Progenitor cell of endocrine pancreas (in vitro differentiated cells): Measurements from ENCODE around the gene HTRA3. TPM values are rescaled to one million over a fixed set of nuclear protein-coding genes. Genes with fewer than 3 reads are reported as not detected.

Experiments
- DNase-seq: peaks from one replicate; pipeline ENCODE4 v3.0.0; 2021; ENCODE audit warnings: low spot score; ENCODE audit not compliant: unreplicated experiment
- H3K27ac Mint-ChIP-seq: 2 replicates; pipeline ENCODE4 v1.8.0; 2021; ENCODE audit warnings: mild to moderate bottlenecking, moderate library complexity, mixed read lengths
- H3K27me3 Mint-ChIP-seq: 2 replicates; pipeline ENCODE4 v1.8.0; 2021; ENCODE audit warnings: mixed read lengths
- H3K36me3 Mint-ChIP-seq: 2 replicates; pipeline ENCODE4 v1.8.0; 2022; ENCODE audit warnings: mixed read lengths; ENCODE audit not compliant: insufficient read depth
- H3K4me1 Mint-ChIP-seq: 2 replicates; pipeline ENCODE4 v1.8.0; 2021; ENCODE audit warnings: low read depth, mixed read lengths
- H3K4me3 Mint-ChIP-seq: 2 replicates; pipeline ENCODE4 v1.8.0; 2021; ENCODE audit warnings: low read depth, mild to moderate bottlenecking, moderate library complexity, mixed read lengths
- H3K9me3 Mint-ChIP-seq: 2 replicates; pipeline ENCODE4 v1.8.0; 2021; ENCODE audit warnings: low read depth, mixed read lengths
- CTCF ChIP-seq: fragments of 200-600 bp; sonication (generic); IDR thresholded peaks from one replicate; pipeline ENCODE4 v1.5.0; 2021; ENCODE audit warnings: antibody characterized with exemption, mild to moderate bottlenecking; ENCODE audit not compliant: unreplicated experiment
- total RNA-seq: library from RNA; stranded (reverse); gene quantifications from 2 replicates; pipeline ENCODE4 v1.2.1, GENCODE V29; 2021

Gene HTRA3
- total RNA-seq, 1 donor from 2014 or later = 0.86 TPM

DNA sequence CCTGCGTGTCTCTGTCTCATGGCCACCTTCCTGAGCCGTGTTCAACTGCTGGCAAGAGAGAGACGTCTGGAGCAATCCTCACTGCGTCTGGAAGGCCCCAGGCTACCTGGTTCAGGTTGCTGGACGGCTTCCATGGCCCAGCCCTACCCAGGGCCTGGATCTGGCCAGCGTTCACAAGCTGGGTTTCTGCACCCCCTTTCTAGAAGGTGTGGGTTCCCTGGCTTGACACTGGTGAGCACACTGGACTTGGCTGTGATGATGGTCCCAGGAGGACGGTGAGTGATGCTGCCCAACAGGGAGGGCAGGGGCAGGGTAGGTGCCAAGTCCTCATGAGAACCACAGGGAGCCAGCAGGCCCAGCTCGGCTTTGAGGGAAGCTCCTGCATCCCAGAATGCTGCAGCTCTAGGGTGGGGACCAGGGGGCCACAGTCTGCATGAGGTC lies 63.4 kb downstream of the HTRA3 start:
- no peak for DNase-seq

GRCh38 chr4:8333726-8334460 lies 64.3 kb downstream of the HTRA3 start:
- H3K27ac Mint-ChIP-seq = no peak overlapping the region
- no peak for TF ChIP-seq CTCF

More for the DNA sequence above, 63.4 kb downstream of the HTRA3 start:
- no peak for TF ChIP-seq CTCF
- Mint-ChIP-seq H3K4me3 (no peak overlapping the region), H3K27ac (no peak overlapping the region), H3K9me3 (peaks cover 13% of the 10 kb centered on the region), H3K4me1 (peaks cover 4% of the 10 kb centered on the region), H3K36me3 (peaks cover 4% of the 10 kb centered on the region), H3K27me3 (no peaks in the 10 kb centered on the region)

DNA sequence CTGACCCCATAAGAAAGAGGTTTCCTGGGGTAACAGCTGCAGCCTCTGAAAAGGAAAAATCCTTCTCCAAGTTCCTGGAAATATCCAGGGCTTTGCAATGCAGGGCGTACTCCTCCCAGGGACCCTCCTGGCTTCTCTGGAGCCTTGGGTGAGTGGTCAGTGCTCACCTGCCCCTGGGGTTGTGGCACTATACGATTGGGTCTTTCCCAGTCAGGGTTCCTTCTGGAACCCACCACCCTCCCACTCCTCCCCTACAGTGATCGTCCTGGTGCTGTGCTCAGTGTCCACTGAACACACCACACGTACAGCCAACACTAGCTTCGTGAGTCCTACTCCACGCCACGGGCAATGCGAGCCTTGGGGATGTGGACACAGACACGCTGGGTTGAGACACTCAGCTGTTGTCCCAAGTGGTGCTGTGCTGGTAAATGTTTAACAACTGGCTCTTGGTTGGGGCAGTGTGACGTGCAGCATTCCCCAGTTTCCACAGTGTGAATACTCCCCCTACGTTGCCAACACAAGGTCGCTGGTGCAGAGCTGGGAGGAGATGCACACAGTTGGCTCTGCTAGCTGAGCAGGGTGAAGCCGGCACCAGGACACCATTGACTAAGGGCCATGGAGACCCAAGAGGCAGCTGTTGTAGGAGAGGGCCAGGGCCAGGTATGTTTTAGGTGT lies 65.4 kb downstream of the HTRA3 start:
- Mint-ChIP-seq H3K27ac (peak overlapping the region; percentile 53), H3K36me3 (peaks cover 4% of the 10 kb centered on the region), H3K4me1 (peaks cover 4% of the 10 kb centered on the region), H3K27me3 (peaks cover 2% of the 10 kb centered on the region), H3K4me3 (no peak overlapping the region), H3K9me3 (peaks cover 13% of the 10 kb centered on the region)
- no peak for DNase-seq
- TF ChIP-seq CTCF = no peak

More at GRCh38 chr4:8333726-8334460, 64.3 kb downstream of the HTRA3 start:
- DNase-seq = no peak
- peaks cover 13% of the 10 kb centered on the region for H3K9me3 Mint-ChIP-seq
- peaks cover 4% of the 10 kb centered on the region for H3K36me3 Mint-ChIP-seq
- peaks cover 4% of the 10 kb centered on the region for H3K4me1 Mint-ChIP-seq
- no peaks in the 10 kb centered on the region for H3K27me3 Mint-ChIP-seq
- no peak overlapping the region for H3K4me3 Mint-ChIP-seq

DNA sequence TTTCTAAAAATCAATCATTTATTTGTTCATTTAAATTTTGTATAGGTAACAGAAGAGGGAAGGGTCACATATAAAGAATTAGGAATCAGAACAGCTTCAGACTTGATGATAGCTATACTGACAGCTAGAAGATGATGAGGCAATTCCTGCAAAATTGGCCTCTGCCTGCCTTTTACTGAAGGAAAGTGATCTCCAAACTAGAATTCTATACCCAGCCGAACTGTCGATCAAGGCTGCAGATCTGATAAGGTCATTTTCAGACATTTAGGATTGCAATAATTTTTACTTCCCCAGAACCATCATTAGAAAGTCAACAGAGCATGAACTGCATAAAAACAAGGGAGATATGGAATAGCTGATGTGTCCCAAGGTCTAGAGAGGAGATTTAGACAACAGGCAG lies 66.3 kb downstream of the HTRA3 start:
- peaks cover 2% of the 10 kb centered on the region for H3K27me3 Mint-ChIP-seq
- no peak overlapping the region for H3K27ac Mint-ChIP-seq
- no peak overlapping the region for H3K4me3 Mint-ChIP-seq
- H3K4me1 Mint-ChIP-seq = peaks cover 4% of the 10 kb centered on the region
- H3K36me3 Mint-ChIP-seq = peaks cover 4% of the 10 kb centered on the region
- H3K9me3 Mint-ChIP-seq = peaks cover 13% of the 10 kb centered on the region
- no peak for TF ChIP-seq CTCF
- no peak for DNase-seq

DNA sequence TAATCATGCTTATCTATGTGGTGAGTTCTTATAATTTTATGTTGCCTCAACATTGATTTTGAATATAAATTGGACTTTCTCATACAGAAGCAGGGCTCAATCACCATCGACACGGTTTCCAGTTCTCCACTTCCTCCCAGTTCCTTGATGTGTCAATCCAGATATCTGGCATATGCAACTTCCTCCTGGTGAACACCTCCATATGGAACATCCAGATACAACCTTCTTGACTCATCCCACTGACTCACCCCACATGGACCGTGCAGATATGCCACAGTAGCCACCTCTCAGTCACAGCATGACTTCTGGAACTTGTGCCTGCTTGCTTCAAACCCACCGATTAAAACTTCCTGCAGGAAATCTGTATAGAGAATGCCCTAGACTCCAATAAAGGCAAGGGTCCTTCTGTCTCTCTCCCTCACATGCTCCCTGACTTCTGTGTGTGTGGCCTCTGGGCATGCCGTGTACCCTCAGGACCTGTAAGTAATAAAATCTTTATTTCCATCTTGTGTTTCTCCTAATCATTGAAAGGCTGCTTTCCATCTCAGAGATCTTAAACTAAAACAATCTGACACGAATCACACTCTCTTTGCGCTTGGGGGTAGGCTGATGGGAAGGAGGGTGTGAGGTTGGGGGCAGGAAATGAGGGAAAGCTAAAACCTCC lies 67.0 kb downstream of the HTRA3 start:
- no peak overlapping the region for H3K4me3 Mint-ChIP-seq
- TF ChIP-seq CTCF = no peak
- no peak overlapping the region for H3K27ac Mint-ChIP-seq
- DNase-seq = no peak
- peaks cover 4% of the 10 kb centered on the region for H3K4me1 Mint-ChIP-seq
- H3K9me3 Mint-ChIP-seq = peaks cover 13% of the 10 kb centered on the region
- H3K36me3 Mint-ChIP-seq = peaks cover 4% of the 10 kb centered on the region
- H3K27me3 Mint-ChIP-seq = peaks cover 2% of the 10 kb centered on the region
